OCI-M2 (cell line): Measurements from ENCODE around the gene FLT3.
"Not testable (repeated sequence)": the region's sequence is repeated elsewhere in the genome, so short reads cannot be mapped to it uniquely, and the experiment has no call there.

ENCODE experiments used
- DNase-seq: peaks from one replicate; lab custom pipeline; 2025; ENCODE audit not compliant: unreplicated experiment; lab: John Stamatoyannopoulos, UW

Gene FLT3

DNA sequence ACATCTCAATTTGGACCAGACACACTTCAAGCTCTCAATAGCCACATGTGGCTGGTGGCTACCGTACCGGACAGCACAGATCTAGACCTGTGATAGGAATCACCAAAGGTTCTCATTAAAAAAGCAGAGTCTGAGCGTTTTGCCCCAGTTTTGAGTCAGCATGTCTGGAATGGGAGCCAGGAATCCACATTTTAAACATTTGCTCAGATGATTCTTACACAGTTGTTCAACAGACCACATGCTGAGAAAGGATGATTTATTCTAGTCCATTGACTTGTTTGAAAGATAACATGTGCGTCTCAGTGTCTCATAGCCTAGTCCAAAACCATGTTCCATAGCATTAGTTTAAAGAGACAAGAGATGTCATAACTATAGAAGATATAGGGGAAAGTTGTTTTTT is 53.4 kb downstream of the FLT3 start:
- DNase-seq, result no peak

- no peak for DNase-seq
Observed at GRCh38 chr13:28045861-28046260, 54.5 kb downstream of the FLT3 start.

DNA sequence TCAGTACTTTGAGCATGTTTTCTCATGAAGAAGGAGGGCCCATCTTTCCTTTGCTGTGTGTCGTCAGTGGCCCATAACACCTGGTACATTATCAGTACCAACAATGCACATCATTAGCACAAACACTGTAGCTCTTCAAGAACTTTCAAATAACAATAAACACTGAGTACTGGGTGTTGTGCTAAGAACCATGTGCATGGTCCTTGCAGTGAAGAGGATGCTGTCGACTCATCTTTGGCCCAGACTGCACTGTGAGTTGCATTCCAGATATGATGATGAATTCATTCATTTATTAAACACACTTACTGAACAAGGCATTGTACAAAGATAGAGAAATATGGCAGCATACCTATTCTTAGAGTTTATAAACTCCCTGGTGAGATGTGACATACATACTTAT is 55.8 kb downstream of the FLT3 start:
- DNase-seq, result no peak

GRCh38 chr13:28043224-28043623 is 57.2 kb downstream of the FLT3 start:
- DNase-seq, result no peak

- DNase-seq, result no peak
Observed at GRCh38 chr13:28041501-28041900, 58.9 kb downstream of the FLT3 start.

- DNase-seq, result no peak
Observed at GRCh38 chr13:28041031-28041461, 59.3 kb downstream of the FLT3 start.

DNA sequence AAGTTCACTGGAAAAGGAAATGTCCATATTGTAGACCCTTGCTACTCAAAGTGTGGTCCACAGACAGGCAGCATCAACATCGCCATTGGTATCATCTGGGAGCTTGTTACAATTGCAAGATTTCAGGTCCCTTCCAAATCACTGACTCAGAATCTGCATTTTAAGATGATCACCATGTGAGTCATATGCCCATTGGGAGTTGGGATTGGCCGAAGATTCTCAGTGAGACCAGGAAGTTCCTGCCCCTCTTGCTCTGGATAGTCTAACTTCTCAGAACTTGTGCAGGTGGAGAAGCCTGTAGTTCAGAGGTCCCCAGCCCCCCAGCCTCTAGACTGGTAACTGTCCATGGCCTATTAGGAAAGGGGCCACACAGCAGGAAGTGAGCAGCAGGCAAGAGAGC is 63.0 kb downstream of the FLT3 start:
- no peak for DNase-seq

DNA sequence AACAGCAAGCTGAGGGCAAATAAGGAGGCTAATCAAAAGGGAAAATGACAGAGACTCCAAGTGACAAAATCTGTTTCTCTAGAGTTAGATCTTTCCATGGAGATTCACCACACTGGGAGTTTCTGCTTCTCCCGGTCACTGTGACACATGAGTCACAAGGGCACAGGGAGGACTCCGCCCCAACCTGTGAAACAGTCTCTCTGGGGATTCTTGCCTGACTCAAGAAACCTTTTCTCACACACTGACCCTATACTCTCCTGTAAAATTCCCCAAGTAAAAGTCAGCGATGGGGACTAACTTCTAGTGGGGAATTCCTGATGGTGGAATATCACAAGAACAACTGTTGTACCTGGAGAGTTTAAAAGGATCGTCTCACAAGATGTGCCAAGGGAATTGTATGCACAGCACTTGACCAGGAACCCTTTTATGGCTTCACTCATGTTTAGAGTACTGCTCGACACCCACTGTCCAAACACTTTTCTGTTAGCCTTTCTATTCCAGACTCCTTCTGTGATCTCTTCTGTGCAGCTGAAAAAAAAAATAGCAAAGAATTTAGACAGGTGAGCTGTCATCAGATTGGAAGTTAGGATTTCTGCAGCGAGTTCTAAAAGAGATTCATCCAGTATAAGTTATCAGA is 65.1 kb downstream of the FLT3 start:
- no peak for DNase-seq

- DNase-seq, result no peak
Observed at GRCh38 chr13:28033894-28034655, 66.3 kb downstream of the FLT3 start.

GRCh38 chr13:28032438-28032837 is 67.9 kb downstream of the FLT3 start:
- not testable (repeated sequence) for DNase-seq

GRCh38 chr13:28031896-28032288 is 68.5 kb downstream of the FLT3 start:
- DNase-seq, result no peak

DNA sequence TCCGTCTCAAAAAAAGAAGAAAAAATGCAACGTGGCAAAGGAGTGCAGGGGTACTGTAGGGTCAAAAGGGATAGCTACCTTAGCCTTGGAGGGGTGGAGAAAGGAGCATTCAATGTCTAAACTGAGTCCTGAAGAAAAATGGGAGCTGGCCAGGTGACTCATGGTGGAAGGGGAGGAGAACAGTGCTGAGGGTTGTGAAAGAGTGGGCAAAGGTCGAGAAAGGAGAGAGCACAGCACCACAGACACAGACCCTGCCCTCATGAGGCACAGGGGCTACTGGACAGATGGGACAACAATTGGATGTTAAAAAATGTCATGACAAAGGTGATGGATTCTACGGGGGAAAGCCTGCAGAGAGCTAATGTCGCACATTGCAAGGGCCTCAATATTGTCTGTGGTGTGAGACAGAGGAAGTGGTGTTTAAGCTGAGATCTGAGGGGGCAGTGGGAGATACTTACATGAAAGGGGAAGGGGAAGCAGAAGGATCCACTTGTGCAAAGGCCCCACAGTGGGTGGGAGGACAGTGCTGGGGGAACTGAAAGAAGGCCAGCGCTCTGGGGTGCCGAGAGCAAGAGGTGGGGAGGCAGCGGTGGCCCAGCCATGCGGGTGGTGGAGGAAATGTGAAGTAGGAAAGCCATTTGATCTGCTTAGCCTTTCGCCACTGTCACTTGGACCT is 69.0 kb downstream of the FLT3 start:
- no peak for DNase-seq

DNA sequence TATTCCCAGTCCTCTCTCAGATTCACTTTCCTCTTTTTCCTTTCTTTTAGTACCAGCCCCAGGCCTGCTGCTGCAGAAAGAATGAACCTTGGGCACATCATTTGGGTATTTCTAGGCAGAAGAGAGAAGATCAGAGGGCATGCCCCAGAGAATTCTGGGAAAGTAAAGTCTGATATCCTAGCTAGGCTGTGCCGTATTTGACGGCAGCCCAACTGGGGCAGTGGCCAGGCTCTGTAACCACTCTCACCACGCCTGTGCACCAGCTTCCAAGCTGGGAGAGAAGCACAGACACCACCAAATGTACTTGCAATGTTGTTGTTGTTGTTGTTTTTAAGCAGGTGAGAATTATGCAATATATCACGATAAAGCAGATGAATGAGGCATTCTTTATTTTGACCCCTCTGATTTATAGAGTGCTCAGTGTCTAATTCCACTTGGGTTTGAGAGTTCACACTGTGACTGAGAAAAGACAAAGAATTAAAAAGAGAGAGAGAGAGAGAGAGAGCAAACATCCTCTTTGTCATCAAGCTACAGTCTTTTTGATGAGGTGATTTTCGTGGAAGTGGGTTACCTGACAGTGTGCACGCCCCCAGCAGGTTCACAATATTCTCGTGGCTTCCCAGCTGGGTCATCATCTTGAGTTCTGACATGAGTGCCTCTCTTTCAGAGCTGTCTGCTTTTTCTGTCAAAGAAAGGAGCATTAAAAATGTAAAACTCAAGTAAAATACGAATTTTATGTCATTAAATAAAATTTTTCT is 72.6 kb downstream of the FLT3 start:
- DNase-seq, result no peak

DNA sequence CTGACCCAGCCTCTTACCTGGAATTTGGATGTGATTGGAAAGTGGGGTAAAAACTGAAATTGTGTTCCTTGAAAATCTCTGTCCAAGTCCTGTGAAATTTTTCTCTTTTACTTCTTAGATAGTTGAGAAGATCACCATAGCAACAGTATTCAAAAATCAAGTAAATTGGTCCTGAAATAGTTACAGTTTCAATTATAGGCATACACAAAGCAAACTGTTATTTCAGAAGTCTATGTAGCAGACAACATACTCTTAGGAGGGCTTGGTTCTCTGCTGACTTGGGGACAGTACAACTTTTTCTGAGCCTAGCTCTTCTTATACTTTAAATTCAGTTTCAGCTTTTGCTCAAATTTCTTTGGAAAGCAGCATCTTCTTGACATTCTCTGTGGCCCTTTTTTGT is 73.3 kb downstream of the FLT3 start:
- no peak for DNase-seq

GRCh38 chr13:28026508-28026907 is 73.9 kb downstream of the FLT3 start:
- no peak for DNase-seq

GRCh38 chr13:28022848-28023518 is 77.4 kb downstream of the FLT3 start:
- DNase-seq, result no peak

DNA sequence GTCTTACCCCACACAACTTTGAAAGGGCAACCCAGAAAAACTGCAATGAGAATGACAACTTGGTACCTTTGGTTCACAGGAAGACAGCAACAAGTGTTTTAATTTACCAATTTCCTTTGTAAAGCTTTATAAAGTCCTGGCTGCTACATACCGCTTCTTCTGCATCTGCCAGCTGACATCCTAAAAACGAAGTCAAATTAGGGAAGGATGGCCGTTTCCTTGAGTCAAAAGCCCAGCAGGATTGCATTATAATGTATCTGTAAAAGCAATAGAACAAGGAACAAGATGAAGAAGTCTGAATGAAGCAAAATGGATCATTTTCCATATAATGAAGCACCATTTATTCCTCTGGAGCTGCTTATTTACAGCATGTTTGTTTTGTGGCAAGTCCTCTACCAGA is 86.1 kb downstream of the FLT3 start:
- DNase-seq, result no peak

DNA sequence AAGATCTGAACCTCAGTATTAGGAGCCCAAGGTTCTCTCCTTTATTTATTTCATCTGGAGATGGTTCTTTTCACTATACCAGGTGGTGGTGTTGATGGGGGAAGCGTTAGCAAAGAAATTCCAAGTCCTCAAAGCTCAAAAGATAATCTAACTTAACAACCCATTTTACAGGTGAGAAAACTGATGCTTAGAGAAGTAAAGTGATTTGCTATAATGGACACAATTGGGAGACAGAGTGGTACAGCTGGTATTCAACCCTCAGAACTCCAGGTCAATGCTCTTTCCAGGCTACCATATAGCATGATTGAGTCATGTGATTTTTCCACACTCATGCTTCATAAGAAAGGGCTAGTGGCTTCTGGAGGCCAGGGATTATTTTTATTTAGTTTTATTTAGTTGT is 86.9 kb downstream of the FLT3 start:
- DNase-seq, result no peak

DNA sequence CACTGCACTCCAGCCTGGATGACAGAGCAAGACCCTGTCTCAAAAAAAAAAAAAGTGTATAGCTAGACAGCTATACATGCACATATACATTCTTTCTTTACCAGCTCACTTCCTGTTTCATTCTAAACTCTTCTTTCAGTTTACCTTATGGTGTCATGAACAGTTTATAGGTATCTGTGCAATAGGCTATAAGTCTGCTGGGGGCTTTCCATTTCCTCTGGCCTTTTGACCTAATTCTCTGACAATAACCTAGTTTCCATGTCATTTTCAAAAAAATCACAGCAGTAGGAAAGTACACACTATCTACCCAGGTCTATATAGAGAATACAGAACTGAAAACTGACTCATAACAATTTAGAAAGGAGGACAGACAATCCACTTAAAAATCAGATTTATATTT is 87.5 kb downstream of the FLT3 start:
- DNase-seq, result no peak

GRCh38 chr13:28012383-28012782 is 88.0 kb downstream of the FLT3 start:
- no peak for DNase-seq

- no peak for DNase-seq
Observed at GRCh38 chr13:28010046-28010445, 90.3 kb downstream of the FLT3 start.
